Duodenal mucosa (tissue), 2 donors: ENCODE data around the gene TCEAL7.
"Not testable (repeated sequence)": the region's sequence is repeated elsewhere in the genome, so short reads cannot be mapped to it uniquely, and the experiment has no call there.

ENCODE experiments used
- H3K27ac ChIP-seq: one replicate; pipeline ENCODE4 v1.7.0; 2013; ENCODE audit warnings: low read depth, low read length
- H3K27me3 ChIP-seq, 2 donors: one replicate each; pipeline ENCODE4 v1.7.0; 2013; ENCODE audit warnings: low read length in 2 of 2, control low read depth in 1 of 2; ENCODE audit not compliant: insufficient read depth in 2 of 2, control insufficient read depth in 1 of 2
- H3K36me3 ChIP-seq, 2 donors: one replicate each; pipeline ENCODE4 v1.7.0; 2013; ENCODE audit warnings: low read length in 2 of 2, control low read depth in 1 of 2; ENCODE audit not compliant: insufficient read depth in 2 of 2, control insufficient read depth in 1 of 2
- H3K4me1 ChIP-seq, 2 donors: one replicate each; pipeline ENCODE4 v1.7.0; 2013; ENCODE audit warnings: low read length in 2 of 2, control low read depth in 1 of 2; ENCODE audit not compliant: insufficient read depth in 2 of 2, control insufficient read depth in 1 of 2
- H3K4me3 ChIP-seq, 2 donors: one replicate each; pipeline ENCODE4 v1.7.0; 2013; ENCODE audit warnings: low read length in 2 of 2, low read depth in 1 of 2
- H3K9ac ChIP-seq, 2 donors: one replicate each; pipeline ENCODE4 v1.7.0; 2013; ENCODE audit warnings: low read length in 2 of 2, low read depth in 1 of 2
- H3K9me3 ChIP-seq, 2 donors: one replicate each; pipeline ENCODE4 v1.7.0; 2013; ENCODE audit warnings: low read length in 2 of 2, control low read depth in 1 of 2; ENCODE audit not compliant: control insufficient read depth in 1 of 2

Gene TCEAL7

GRCh38 chrX:103344606-103345005 is 14.6 kb downstream of the TCEAL7 start:
- Histone ChIP-seq H3K9ac (no peak overlapping the region), H3K27ac (no peak overlapping the region), H3K27me3 (no peaks in the 10 kb centered on the region), H3K4me1 (no peaks in the 10 kb centered on the region), H3K9me3 (no peaks in the 10 kb centered on the region), H3K4me3 (no peak overlapping the region), H3K36me3 (no peaks in the 10 kb centered on the region)

- H3K9ac ChIP-seq = no peak overlapping the region
- no peaks in the 10 kb centered on the region for H3K27me3 ChIP-seq
- no peaks in the 10 kb centered on the region for H3K9me3 ChIP-seq
- H3K36me3 ChIP-seq = no peaks in the 10 kb centered on the region
- no peaks in the 10 kb centered on the region for H3K4me1 ChIP-seq
- H3K27ac ChIP-seq = no peak overlapping the region
- no peak overlapping the region for H3K4me3 ChIP-seq
Observed at GRCh38 chrX:103347682-103348397, 17.8 kb downstream of the TCEAL7 start.

GRCh38 chrX:103356130-103356798 is 26.2 kb downstream of the TCEAL7 start, which contains the start of gene TCEAL9:
Gene TCEAL9, plus strand, starts transcription at chrX:103356506. Its CDS starts 1,179 bp downstream, at chrX:103357685.
- H3K4me3 ChIP-seq = peak within 1 kb of the TSS; percentile 69 to 84
- no peaks in the 10 kb centered on the region for H3K4me1 ChIP-seq
- H3K9me3 ChIP-seq = no peaks in the 10 kb centered on the region
- no peaks in the 10 kb centered on the region for H3K27me3 ChIP-seq
- peak within 1 kb of the TSS; percentile 82 for H3K27ac ChIP-seq
- H3K36me3 ChIP-seq = no peaks in the 10 kb centered on the region
- peak within 1 kb of the TSS; percentile 51 to 87 for H3K9ac ChIP-seq

GRCh38 chrX:103356858-103357257 is 26.8 kb downstream of the TCEAL7 start:
- no peaks in the 10 kb centered on the region for H3K27me3 ChIP-seq
- H3K27ac ChIP-seq = peak overlapping the region; percentile 82
- no peaks in the 10 kb centered on the region for H3K36me3 ChIP-seq
- H3K4me1 ChIP-seq = no peaks in the 10 kb centered on the region
- H3K9me3 ChIP-seq = no peaks in the 10 kb centered on the region
- H3K9ac ChIP-seq = peak overlapping the region; percentile 51 to 87
- peak overlapping the region; percentile 69 to 84 for H3K4me3 ChIP-seq

- Histone ChIP-seq H3K9ac (no peak overlapping the region), H3K27me3 (no peaks in the 10 kb centered on the region), H3K4me3 (no peak overlapping the region), H3K4me1 (no peaks in the 10 kb centered on the region), H3K36me3 (no peaks in the 10 kb centered on the region), H3K9me3 (no peaks in the 10 kb centered on the region), H3K27ac (no peak overlapping the region)
Observed at GRCh38 chrX:103357871-103358270, 27.8 kb downstream of the TCEAL7 start.

- H3K4me1 ChIP-seq, H3K9ac ChIP-seq, H3K9me3 ChIP-seq, H3K4me3 ChIP-seq, H3K27me3 ChIP-seq, H3K27ac ChIP-seq, H3K36me3 ChIP-seq: not testable (repeated sequence)
Observed at GRCh38 chrX:103359605-103360004, 29.6 kb downstream of the TCEAL7 start.

GRCh38 chrX:103360092-103360491 is 30.1 kb downstream of the TCEAL7 start:
- no peak overlapping the region for H3K4me3 ChIP-seq
- H3K27me3 ChIP-seq = no peaks in the 10 kb centered on the region
- H3K27ac ChIP-seq = no peak overlapping the region
- no peaks in the 10 kb centered on the region for H3K36me3 ChIP-seq
- H3K9ac ChIP-seq = no peak overlapping the region
- no peaks in the 10 kb centered on the region for H3K9me3 ChIP-seq
- H3K4me1 ChIP-seq = no peaks in the 10 kb centered on the region

- H3K27ac ChIP-seq = no peak overlapping the region
Observed at GRCh38 chrX:103360916-103361315, 30.9 kb downstream of the TCEAL7 start.

GRCh38 chrX:103361798-103362197 is 31.8 kb downstream of the TCEAL7 start:
- Histone ChIP-seq H3K27ac (no peak overlapping the region), H3K27me3 (no peaks in the 10 kb centered on the region), H3K36me3 (no peaks in the 10 kb centered on the region), H3K4me1 (no peaks in the 10 kb centered on the region), H3K9ac (no peak overlapping the region), H3K9me3 (no peaks in the 10 kb centered on the region), H3K4me3 (no peak overlapping the region)

More at GRCh38 chrX:103360916-103361315, 30.9 kb downstream of the TCEAL7 start:
- no peaks in the 10 kb centered on the region for H3K9me3 ChIP-seq
- no peak overlapping the region for H3K4me3 ChIP-seq
- H3K4me1 ChIP-seq = no peaks in the 10 kb centered on the region
- H3K27me3 ChIP-seq = no peaks in the 10 kb centered on the region
- no peaks in the 10 kb centered on the region for H3K36me3 ChIP-seq
- no peak overlapping the region for H3K9ac ChIP-seq

- H3K27ac ChIP-seq = no peak overlapping the region
- no peaks in the 10 kb centered on the region for H3K36me3 ChIP-seq
- no peak overlapping the region for H3K4me3 ChIP-seq
- H3K4me1 ChIP-seq = no peaks in the 10 kb centered on the region
- no peak overlapping the region for H3K9ac ChIP-seq
- H3K27me3 ChIP-seq = no peaks in the 10 kb centered on the region
- no peaks in the 10 kb centered on the region for H3K9me3 ChIP-seq
Observed at GRCh38 chrX:103362474-103362873, 32.4 kb downstream of the TCEAL7 start.
